Endometrial microvascular endothelial cells (primary cell): ENCODE results near the gene MRPS25. TPM values are rescaled to one million over a fixed set of nuclear protein-coding genes. Genes with fewer than 3 reads are reported as not detected.

Experiments
- in situ Hi-C: cut with HindIII; loops from 2 replicates; pipeline ENCODE4 v1.10.0; 2017; ENCODE audit warnings: low sequenced_read_pairs, low pct_unique_long_range_greater_than_20kb; ENCODE audit errors: inconsistent ontology term
- total RNA-seq: library from RNA; depleted of rRNA; stranded (reverse); fragments of >200 nt; gene quantifications from one replicate; pipeline ENCODE4 v1.2.3, GENCODE V29; 2015; ENCODE audit errors: inconsistent ontology term

The MRPS25 gene
- total RNA-seq, 1 donor from 2014 or later = 33.5 TPM

DNA sequence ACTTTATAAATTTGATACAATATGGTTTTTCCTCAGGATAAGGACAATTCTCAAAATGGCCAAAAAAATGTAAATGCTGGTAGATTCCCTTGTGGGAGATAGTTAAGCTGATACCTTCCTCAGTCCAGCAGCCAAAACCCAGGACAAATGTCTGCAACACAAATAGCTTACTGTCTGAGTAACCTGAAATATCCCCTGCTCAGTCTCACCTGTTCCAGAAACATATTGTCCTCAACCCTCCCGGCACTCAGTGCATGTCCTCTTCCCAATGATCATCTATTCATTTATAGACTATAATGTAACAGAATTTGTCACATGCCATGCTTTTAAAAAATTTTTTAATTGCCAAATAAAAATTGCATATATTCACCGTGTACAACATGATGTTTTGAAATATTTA lies 21.6 kb upstream of the MRPS25 start:
- in situ Hi-C loops = no loop called here

GRCh38 chr3:15086263-15086662 lies 21.1 kb upstream of the MRPS25 start:
- in situ Hi-C loops = no loop called here

DNA sequence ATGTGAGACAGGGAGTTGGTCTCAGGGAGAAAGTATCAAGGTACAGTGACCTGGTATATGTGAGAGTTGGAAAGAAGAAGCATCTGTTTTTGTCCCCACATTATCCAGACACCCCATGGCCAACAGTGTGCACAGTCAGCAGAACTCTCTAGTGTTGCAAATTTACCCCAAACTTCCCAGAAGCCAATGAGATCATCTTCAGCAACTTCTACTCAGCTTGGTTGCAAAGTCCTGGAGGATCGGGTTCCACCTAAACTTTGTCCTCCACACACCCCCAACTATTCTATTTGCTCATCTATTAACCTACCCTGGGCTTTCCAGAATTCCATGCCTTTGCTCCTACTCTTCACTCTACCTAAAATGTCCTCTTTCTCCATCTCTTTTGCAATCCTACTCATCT lies 18.1 kb upstream of the MRPS25 start:
- in situ Hi-C loops = no loop called here

DNA sequence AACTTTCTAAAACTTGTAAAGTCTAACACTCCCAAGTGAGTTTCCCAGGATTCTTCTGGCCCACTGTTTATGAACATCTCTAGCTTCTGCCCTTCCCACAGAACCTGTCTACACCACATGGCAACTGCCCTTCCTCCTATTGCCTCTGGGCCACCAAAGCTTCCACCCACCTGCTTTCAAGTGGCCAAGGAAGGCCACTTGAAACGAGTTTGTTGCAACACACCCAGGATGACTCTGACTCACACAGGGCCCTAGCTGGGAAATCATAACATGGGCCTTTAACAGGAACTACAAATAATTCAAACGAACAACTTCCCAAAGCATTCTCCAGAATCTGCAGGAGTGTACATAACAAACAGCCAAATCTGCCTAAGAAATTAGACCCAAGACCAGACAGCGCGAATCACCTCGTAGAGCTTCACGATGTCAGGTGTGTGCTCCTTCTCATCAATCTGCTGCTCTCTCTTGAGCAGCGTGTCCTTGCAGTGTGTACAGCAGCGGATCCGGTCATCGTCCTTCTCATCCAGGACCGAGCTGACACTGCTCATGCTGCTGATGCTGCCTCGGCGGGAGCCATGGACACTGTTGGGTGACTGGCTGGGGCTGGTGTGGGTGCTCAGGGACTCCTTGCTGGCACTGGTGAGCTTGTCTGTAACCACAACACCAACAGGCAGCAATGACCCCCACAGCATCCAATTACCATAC lies 17.0 kb upstream of the MRPS25 start:
- in situ Hi-C loops = no loop called here

GRCh38 chr3:15079091-15079490 lies 14.0 kb upstream of the MRPS25 start:
- in situ Hi-C loops = no loop called here

- in situ Hi-C loops = no loop called here
Observed at GRCh38 chr3:15074500-15074899, 9.4 kb upstream of the MRPS25 start.

DNA sequence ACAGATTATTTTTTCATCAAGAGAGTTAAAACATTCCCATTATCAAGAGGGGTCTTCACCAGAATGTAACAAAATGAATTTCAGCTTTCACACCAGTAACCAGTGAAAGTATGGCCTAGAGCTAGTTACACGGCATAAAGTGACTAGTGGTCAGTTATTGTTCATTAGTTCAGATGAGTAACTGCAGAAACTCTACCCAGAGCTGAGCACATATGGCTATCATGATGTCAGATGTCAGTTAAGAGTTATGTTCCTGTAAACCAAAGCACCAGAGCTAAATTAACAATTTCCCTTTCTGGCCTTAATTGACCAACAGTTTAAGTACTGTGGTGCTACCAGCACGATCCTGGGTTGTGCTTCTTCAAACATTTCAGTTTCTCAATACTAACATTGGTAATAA lies 6.6 kb upstream of the MRPS25 start:
- in situ Hi-C loops = no loop called here

GRCh38 chr3:15069441-15069840 lies 4.3 kb upstream of the MRPS25 start:
- in situ Hi-C loops = no loop called here

- in situ Hi-C loops = no loop called here
Observed at GRCh38 chr3:15066467-15066866, 1.4 kb upstream of the MRPS25 start.

GRCh38 chr3:15065550-15066007 lies 464 bp upstream of the MRPS25 start:
- in situ Hi-C loops = no loop called here

DNA sequence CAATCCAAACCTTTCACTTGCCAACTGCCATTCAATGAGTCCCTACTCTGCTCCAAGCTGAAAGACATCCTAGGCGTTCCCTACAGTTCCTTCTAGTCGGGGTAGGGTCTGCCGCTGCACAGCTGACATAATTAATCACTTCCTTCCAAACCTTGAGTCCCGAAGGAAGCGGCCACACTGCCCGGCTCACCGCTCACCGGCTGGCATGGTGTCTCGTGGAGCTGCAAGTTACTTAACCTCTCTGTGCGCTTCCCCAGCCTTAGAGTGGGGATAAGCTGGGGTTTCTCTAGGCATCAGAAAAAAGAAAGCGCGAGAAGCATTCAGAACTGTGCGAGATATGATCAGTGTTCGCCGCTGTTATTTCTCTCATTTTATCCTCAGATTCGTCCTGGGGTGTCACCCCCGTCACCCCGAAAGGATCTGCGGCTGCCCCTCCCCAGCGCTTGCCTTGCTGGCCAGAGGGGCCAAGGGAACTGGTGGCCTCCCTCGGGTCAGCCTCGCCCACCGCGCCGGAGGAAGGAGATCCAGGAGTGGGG lies 748 bp downstream of the MRPS25 start:
- in situ Hi-C loops = no loop called here

- in situ Hi-C loops = no loop called here
Observed at GRCh38 chr3:15063656-15064286, 1.3 kb downstream of the MRPS25 start.

DNA sequence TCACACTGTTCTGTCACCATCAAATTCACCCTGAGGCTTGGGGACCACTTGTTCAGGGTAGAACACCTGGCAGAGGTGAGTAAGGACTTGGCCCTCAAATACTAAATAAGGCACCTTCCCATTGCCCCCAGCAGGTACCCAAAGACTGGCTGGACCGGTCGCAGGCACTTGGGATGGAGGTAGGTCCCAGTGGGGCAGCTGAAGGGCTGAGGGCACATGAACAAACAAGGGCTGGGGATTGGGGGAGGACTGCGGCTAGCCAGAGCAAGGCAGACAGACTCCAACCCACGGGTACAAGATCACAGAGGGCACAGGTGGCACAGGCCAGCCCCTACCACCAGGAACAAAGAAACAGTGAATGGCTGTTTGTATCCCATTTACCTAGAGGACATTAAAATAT lies 1.9 kb downstream of the MRPS25 start:
- in situ Hi-C loops = no loop called here

GRCh38 chr3:15060029-15060428 lies 5.1 kb downstream of the MRPS25 start:
- in situ Hi-C loops = no loop called here

GRCh38 chr3:15056676-15057404 lies 8.3 kb downstream of the MRPS25 start:
- in situ Hi-C loops = no loop called here

GRCh38 chr3:15055019-15055557 lies 10.0 kb downstream of the MRPS25 start:
- in situ Hi-C loops = no loop called here

- in situ Hi-C loops = no loop called here
Observed at GRCh38 chr3:15053541-15053940, 11.6 kb downstream of the MRPS25 start.

DNA sequence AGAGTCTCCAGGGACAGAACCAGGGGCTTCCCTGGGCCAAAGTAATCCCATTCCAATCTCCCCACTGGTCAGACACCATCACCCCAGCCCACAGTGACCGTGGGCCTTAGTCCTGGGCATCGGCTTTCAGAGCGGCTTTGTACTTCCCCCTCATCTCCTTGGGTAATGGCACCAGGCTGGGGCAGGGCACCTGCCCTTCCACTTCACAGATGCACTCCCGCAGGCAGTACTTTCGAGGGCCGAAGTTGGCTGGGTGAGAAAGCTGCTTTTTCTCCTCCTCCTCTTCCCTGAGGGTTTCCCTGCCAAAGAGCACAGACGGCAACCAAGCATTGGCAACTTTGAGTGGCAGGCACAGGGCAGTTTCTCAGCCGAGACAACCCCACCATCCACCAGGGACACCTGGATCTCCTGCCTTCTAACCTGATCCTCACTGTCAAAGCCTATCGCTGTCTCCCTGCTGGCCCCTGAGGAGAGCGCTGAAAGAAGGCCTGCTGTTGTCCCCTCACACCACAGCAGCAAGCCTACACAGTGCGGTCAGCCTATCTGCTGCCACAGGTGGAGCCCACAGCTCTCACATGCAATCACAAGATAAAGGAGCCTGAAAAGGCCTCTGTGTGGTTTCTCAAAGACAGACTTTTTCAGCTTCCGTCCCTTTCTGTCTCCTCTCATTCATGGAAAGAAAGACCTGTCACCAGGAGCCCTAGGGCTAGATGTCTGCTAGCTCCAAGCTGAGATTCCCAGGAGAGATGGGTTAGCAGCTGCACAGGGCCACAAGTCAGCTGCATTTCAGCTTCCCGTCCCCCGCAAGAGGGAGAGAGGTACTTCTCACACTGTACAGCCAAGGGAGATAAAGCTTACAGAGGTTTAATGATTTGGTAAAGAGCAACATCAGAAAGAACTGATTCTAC lies 12.5 kb downstream of the MRPS25 start:
- in situ Hi-C loops = no loop called here

GRCh38 chr3:15051531-15051930 lies 13.6 kb downstream of the MRPS25 start:
- in situ Hi-C loops = no loop called here
